ENCODE measurements around the gene ZNF598. TPM values are rescaled to one million over a fixed set of nuclear protein-coding genes. Genes with fewer than 3 reads are reported as not detected.
A peak's percentile ranks its signal among the peaks of the same experiment; 100 is the strongest.

Gene ZNF598
- polyA plus RNA-seq, 2 of the 4 experiments (the other 2 are of a cell fraction), result 17.7 to 33.8 TPM

DNA sequence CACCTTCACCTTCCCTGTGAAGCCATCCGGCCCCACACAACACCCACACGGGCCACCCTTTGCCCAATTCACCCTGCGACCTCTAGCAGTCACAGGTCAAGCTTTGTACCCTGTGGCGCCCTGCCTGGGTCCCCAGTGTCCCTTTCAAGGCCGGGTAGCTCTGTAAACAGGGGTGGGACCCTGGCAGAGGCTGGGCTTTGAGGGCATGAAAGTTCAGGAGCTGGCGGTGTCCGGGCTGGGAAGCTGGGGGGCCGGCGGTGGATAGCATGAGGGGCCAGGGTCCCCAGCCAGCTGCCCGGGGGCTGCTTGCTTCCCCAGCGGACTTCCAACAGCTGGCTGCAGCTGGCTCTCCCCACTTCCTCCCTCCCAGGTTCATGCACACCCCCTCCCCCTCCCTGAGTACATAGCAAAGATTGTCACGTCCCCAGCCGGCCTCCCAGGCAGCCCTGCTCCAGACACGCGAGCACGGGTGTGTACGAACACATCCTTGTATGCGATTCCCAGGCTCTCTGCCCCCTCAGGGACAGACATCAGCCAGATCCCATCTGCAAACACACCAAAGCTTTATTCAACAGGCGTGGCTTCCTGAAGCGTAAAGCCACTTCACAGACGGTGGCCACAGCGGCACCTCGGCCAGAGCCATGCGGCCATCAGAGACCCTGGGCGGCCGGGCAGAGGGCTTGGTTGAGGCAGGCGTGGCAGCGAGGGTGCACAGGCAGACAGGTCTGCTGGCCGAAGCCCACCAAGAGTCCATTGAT, 29.8 kb upstream of the ZNF598 start (continued):
- TF ChIP-seq REST (IDR thresholded peaks at IDR 0.05), result no peak
- TF ChIP-seq JUNB (IDR thresholded peaks at IDR 0.05), result no peak
- TF ChIP-seq MAFK (IDR thresholded peaks at IDR 0.05; ENCODE audit: partially characterized antibody), result no peak
- TF ChIP-seq POLR2AphosphoS2 (conservative IDR thresholded peaks at IDR 0.05; ENCODE audit: low read length), result no peak
- TF ChIP-seq TFCP2L1 (CRISPR knock-in tag; IDR thresholded peaks at IDR 0.05), result no peak
- TF ChIP-seq NFE2L2 (conservative IDR thresholded peaks at IDR 0.05; ENCODE audit: low read length), result no peak
- TF ChIP-seq FOSB (CRISPR knock-in tag; IDR thresholded peaks at IDR 0.05), result no peak
- no peak; the same call in 1 of the 2 replicates for TF ChIP-seq HOXB13 (CRISPR knock-in tag; IDR thresholded peaks at IDR 0.05; ENCODE audit: low read depth)
- TF ChIP-seq CHD4 (IDR thresholded peaks at IDR 0.05; ENCODE audit: borderline replicate concordance), result no peak
- TF ChIP-seq, protein P1, sequence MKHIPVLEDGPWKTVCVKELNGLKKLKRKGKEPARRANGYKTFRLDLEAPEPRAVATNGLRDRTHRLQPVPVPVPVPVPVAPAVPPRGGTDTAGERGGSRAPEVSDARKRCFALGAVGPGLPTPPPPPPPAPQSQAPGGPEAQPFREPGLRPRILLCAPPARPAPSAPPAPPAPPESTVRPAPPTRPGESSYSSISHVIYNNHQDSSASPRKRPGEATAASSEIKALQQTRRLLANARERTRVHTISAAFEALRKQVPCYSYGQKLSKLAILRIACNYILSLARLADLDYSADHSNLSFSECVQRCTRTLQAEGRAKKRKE (CRISPR knock-in tag; IDR thresholded peaks at IDR 0.05; ENCODE audit: low read depth), result peak; percentile 26; the same call in 1 of the 2 replicates
- no peak for TF ChIP-seq POLR2A (IDR thresholded peaks at IDR 0.05; ENCODE audit: low read length)
- TF ChIP-seq EHMT2 (IDR thresholded peaks at IDR 0.05; ENCODE audit: low read depth), result no peak
- no peak for TF ChIP-seq RCOR1 (IDR thresholded peaks at IDR 0.05; ENCODE audit: low read depth, low read length)
- TF ChIP-seq CEBPB (IDR thresholded peaks at IDR 0.05), result no peak
- peak; percentile 23; the same call in 1 of the 2 replicates for TF ChIP-seq HOXA7 (CRISPR knock-in tag; IDR thresholded peaks at IDR 0.05)
- no peak for TF ChIP-seq CHD2 (IDR thresholded peaks at IDR 0.05; ENCODE audit: low read length, partially characterized antibody)
- TF ChIP-seq ZNF302 (CRISPR knock-in tag; IDR thresholded peaks at IDR 0.05), result peak; percentile 62; the same call in 1 of the 2 replicates
- TF ChIP-seq HOXB5 (CRISPR knock-in tag; IDR thresholded peaks at IDR 0.05), result no peak
- TF ChIP-seq JUN (IDR thresholded peaks at IDR 0.05), result peak; percentile 25 to 45; a peak in 1 of 5 replicates
- TF ChIP-seq HDAC2 (IDR thresholded peaks at IDR 0.05), result no peak
- TF ChIP-seq CTCF (IDR thresholded peaks at IDR 0.05), result no peak
- no peak for TF ChIP-seq KDM1A (IDR thresholded peaks at IDR 0.05; ENCODE audit: low read depth)
- TF ChIP-seq BHLHE40 (IDR thresholded peaks at IDR 0.05; ENCODE audit: low read depth, low read length), result no peak
- TF ChIP-seq, protein P2, sequence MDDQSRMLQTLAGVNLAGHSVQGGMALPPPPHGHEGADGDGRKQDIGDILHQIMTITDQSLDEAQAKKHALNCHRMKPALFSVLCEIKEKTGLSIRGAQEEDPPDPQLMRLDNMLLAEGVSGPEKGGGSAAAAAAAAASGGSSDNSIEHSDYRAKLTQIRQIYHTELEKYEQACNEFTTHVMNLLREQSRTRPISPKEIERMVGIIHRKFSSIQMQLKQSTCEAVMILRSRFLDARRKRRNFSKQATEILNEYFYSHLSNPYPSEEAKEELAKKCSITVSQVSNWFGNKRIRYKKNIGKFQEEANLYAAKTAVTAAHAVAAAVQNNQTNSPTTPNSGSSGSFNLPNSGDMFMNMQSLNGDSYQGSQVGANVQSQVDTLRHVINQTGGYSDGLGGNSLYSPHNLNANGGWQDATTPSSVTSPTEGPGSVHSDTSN (IDR thresholded peaks at IDR 0.05), result 0 out of 2 replicates have a peak, but pooled peaks have one; percentile 16
- TF ChIP-seq TP53 (CRISPR knock-in tag; IDR thresholded peaks at IDR 0.05), result no peak
- no peak for TF ChIP-seq SREBF2 (IDR thresholded peaks at IDR 0.05)
- no peak for TF ChIP-seq FOSL2 (IDR thresholded peaks at IDR 0.05)
- TF ChIP-seq FOSL2 (CRISPR knock-in tag; IDR thresholded peaks at IDR 0.05), result no peak
- no peak for TF ChIP-seq PHF8 (IDR thresholded peaks at IDR 0.05; ENCODE audit: borderline replicate concordance, low read depth)
- peak; percentile 81; the same call in 1 of the 2 replicates for TF ChIP-seq EHF (CRISPR knock-in tag; IDR thresholded peaks at IDR 0.05)
- TF ChIP-seq, protein P3, sequence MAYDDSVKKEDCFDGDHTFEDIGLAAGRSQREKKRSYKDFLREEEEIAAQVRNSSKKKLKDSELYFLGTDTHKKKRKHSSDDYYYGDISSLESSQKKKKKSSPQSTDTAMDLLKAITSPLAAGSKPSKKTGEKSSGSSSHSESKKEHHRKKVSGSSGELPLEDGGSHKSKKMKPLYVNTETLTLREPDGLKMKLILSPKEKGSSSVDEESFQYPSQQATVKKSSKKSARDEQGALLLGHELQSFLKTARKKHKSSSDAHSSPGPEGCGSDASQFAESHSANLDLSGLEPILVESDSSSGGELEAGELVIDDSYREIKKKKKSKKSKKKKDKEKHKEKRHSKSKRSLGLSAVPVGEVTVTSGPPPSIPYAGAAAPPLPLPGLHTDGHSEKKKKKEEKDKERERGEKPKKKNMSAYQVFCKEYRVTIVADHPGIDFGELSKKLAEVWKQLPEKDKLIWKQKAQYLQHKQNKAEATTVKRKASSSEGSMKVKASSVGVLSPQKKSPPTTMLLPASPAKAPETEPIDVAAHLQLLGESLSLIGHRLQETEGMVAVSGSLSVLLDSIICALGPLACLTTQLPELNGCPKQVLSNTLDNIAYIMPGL (CRISPR knock-in tag; IDR thresholded peaks at IDR 0.05; ENCODE audit: borderline replicate concordance), result no peak
- no peak for TF ChIP-seq RARB (CRISPR knock-in tag; IDR thresholded peaks at IDR 0.05)
- TF ChIP-seq, protein P4, sequence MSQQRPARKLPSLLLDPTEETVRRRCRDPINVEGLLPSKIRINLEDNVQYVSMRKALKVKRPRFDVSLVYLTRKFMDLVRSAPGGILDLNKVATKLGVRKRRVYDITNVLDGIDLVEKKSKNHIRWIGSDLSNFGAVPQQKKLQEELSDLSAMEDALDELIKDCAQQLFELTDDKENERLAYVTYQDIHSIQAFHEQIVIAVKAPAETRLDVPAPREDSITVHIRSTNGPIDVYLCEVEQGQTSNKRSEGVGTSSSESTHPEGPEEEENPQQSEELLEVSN (IDR thresholded peaks at IDR 0.05; ENCODE audit: borderline replicate concordance, low read depth), result no peak
- no peak for TF ChIP-seq ESRRA (IDR thresholded peaks at IDR 0.05; ENCODE audit: borderline replicate concordance, low read length)
- TF ChIP-seq NR3C1 (IDR thresholded peaks at IDR 0.05), result no peak
